Activated T-helper 1 cell treated with Interleukin-2 at 50 U/mL for 16 hours (primary cell): ENCODE data around the gene SLCO2A1.

ENCODE experiments used
- DNase-seq: peaks from one replicate; pipeline ENCODE4 v3.0.0-alpha.2; 2020; ENCODE audit warnings: low read depth

Gene SLCO2A1

DNA sequence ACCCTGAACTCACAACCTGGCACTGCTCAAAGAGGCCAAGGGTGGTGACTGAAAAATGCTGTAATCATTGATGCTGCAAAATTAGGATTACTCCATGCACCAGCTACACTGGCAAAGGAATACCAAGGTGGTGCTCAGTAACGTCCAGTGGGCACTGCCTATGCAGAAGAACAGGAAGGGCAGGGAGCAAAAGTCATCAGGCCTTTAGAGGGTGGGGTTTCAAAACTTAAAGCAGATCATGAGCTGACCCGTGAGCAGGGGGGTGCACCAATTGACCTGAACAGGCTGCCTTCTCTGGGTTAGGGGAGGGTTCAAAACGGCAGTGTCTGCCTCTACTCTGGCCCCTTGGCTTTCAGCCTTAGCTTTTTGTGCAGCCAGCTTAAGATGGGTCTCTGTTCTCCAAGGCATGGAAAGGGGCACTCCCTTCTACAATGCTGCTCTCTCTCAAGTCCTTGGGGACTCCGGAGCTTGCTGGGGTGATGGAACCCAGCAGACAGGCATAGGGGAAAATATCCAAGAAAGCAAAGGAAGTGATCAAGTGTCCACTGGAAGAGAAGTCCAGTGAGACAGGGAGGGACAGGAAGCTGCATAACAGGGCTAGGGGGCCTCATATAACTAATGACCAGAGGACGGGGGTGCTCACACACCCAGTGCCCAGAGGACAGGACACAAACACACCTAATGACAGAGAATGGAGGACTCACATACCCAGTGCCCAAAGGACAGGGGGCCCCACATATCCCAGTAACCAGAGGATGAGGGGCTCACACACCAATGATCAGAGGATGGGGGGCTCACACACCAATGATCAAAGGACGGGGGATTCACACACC lies 145.5 kb downstream of the SLCO2A1 start:
- no peak for DNase-seq

DNA sequence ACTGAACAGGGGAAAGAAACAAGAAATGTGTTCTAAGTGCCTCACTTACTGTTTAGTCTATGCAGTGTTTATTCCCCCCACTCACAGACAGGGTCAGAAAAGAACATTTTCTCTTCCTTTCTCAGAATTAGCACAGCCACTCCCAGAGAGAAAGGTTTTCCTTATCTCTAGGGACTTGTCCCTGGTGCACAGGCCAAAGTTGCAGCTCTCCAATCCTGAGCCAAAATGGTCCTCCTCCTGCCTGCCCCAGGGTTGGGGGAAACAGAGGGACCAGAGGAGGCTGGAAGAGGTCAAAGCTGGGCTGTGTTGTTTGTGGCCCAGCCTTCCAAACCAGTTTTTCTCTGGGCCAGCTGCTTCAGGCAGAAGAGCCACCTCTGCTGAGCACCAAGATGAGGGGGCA lies 146.1 kb downstream of the SLCO2A1 start:
- no peak for DNase-seq

DNA sequence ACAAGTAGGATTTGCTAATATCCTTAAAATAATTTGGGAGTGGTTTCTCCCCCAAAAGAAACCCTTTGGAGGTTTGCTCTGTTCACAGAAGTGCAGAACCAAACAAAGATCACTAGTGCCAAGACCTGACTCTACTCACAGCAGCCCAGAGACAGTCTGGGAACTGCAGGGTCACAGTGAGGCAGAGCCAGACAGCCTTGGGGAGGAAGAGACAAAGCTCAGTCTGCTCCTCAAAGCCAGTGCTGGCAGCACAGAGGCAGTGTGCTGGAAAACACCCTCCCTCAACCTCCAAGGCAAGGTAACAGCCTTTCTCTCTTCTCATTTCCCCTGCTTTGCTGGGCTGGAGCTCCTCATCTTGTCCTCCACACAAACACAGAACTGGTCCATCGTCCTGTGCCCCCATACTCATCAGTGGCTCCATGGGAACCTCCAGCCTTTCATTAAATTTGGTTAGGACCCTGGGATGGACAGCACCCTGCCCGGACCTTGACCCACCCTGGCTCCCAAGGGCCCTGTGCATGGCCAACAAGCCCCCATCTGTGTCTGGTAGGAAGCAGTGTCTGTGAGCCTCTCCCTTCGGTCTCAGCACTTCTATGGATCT lies 146.6 kb downstream of the SLCO2A1 start:
- DNase-seq, result no peak

DNA sequence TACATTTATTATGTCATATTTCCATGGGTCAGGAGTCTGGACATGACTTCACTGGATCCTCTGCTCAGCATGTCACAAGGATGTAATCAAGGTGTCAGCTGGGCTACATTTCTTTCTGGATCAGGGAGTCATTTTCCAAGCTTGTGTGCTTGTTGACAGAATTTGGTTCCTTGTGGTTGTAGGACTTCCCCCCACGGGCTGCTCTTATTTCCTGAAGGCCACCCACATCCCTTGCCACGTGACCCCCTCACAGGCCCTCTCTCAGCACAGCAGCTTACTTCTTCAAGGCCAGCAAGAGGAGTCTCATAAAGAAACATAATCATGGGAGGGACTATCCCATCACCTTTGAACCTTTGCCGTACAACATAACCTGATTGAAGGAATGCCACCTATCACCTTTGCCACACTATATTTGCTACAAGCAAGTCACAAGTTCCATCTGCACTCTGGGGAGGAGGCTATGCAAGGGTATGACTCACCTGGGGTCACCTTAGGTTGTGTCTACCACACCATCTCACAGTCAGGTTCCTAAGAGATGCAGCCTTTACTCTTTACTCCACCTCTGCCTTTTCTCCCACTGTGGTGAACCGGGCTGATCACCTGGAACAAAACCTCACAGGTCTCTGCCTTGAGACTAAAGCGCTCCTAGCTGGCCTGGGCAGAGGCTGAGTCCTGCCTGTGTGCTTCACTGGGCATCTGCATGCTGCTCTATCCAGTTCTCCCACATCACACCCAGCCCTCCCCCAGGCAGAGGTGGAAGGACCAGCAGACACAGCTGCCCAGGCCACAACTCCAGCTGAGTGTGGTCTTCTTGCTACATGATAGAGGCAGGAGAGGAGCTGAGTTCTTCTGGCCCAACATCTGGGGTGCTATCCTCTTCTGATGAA lies 147.5 kb downstream of the SLCO2A1 start:
- no peak for DNase-seq

DNA sequence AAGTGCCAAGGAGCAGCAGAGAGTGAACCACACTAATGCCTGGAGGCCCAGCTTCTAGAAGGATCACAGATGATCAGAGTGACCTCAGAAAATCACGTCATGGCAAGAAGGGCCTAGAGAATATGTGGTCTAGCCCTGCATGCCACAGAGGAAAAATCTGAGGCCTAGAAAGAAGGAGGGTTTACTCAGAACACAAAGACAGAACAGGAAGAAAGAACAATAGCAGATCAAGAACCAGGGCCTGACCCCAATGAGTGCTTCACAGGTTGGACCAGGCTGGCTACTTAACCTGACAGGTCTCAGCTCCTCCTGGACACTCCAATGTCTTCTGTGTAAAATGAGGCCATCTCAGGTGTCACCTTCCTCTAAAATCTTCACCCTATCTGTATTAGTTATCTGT lies 148.2 kb downstream of the SLCO2A1 start:
- no peak for DNase-seq

DNA sequence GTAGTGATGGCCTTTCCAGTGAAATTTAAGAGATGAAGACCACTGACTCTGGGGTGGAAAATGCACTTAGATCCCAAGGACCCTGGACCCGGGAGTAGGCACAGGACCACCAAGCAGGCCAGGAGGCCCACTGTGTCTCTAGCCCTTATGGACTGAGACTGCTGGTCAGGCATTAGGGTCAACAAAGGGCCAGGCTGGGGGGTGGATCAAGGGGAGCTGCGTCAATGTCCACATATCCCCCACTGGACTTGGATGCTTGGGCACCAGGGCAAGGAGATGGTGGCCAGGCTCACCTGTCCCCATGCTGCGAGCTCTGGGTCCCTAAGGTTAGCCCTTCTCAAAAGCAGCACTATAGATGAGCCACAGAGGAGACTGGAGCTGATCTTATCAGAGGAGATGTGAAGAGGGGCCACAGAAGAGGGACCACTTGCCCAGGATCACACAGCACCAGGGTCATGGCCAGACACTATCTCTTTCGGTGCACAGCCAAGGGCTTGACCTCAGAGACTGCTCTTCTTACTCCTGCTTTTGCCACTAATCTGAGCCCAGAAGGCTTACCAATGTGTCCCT lies 148.8 kb downstream of the SLCO2A1 start:
- DNase-seq, result no peak

DNA sequence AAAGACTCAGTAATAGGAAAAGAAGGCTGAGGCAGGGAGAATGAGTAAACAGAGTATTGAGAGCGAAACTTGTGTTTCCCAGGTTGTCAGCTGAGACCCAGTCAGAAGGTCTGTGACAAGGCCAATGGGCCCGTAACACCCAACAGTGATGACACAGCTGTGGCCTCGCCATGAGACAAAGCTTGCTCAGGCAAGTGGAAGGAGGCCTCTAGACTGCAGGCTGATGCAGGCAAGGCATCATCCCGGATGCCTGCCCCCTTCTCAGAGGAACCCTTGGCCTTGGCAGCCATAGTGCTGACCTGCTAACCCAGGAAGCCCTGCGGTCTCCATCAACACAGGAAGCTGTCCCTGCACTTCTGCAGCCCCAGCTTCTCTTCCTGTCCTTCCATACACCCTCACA lies 149.4 kb downstream of the SLCO2A1 start:
- no peak for DNase-seq

DNA sequence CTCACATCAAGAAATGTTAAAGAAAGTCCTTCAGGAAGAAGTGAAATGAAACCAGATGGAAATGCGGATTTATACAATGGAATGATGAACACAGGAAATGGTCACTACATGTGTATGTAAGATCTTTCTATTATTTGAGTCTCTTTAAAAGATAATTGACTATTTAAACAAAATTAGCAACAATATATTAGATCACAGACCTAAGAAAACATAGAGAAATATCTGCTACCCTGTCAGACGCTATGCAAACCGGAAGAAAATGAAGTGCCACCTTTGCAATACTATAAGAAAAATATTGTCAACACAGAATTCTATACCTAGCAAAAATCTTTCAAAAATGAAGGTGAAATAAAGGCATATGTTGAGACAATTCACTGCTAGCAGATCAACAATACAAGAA lies 151.2 kb downstream of the SLCO2A1 start:
- no peak for DNase-seq
